GM23248 (cell line): Measurements from ENCODE around the gene BAHCC1. TPM values are rescaled to one million over a fixed set of nuclear protein-coding genes. Genes with fewer than 3 reads are reported as not detected.
A peak's percentile ranks its signal among the peaks of the same experiment; 100 is the strongest.

ENCODE experiments used
- DNase-seq: peaks from one replicate; pipeline ENCODE4 v3.0.0-alpha.2; 2015
- H2AFZ ChIP-seq: fragments of 200-600 bp; sonication (generic); 2 replicates; pipeline ENCODE4 v1.6.1; 2016; ENCODE audit warnings: antibody characterized with exemption
- H3F3A ChIP-seq: fragments of 200-600 bp; sonication (generic); 2 replicates; pipeline ENCODE4 v1.6.1; 2016; ENCODE audit warnings: mild to moderate bottlenecking, antibody characterized with exemption, mixed run types; ENCODE audit not compliant: insufficient read depth
- H3K27ac ChIP-seq: fragments of 200-600 bp; sonication (generic); 2 replicates; pipeline ENCODE4 v1.5.1; 2016; ENCODE audit warnings: mild to moderate bottlenecking
- H3K27me3 ChIP-seq: fragments of 200-600 bp; sonication (generic); replicated peaks from 2 replicates; pipeline ENCODE4 v1.6.1; 2016; ENCODE audit warnings: mild to moderate bottlenecking; ENCODE audit not compliant: insufficient read depth
- H3K36me3 ChIP-seq: fragments of 200-600 bp; sonication (generic); 2 replicates; pipeline ENCODE4 v1.6.1; 2016; ENCODE audit warnings: low read depth, mild to moderate bottlenecking
- H3K4me1 ChIP-seq: fragments of 200-600 bp; sonication (generic); 2 replicates; pipeline ENCODE4 v1.6.1; 2016; ENCODE audit warnings: mild to moderate bottlenecking; ENCODE audit not compliant: insufficient read depth
- H3K4me2 ChIP-seq: fragments of 200-600 bp; sonication (generic); one replicate; pipeline ENCODE4 v1.6.1; 2016; ENCODE audit warnings: mild to moderate bottlenecking; ENCODE audit not compliant: unreplicated experiment
- H3K4me3 ChIP-seq: fragments of 200-600 bp; sonication (generic); 2 replicates; pipeline ENCODE4 v1.5.1; 2016; ENCODE audit warnings: mild to moderate bottlenecking
- H3K79me2 ChIP-seq: fragments of 200-600 bp; sonication (generic); 2 replicates; pipeline ENCODE4 v1.6.1; 2016; ENCODE audit warnings: mild to moderate bottlenecking; ENCODE audit not compliant: insufficient read depth
- H3K9ac ChIP-seq: fragments of 200-600 bp; sonication (generic); 2 replicates; pipeline ENCODE4 v1.6.1; 2016; ENCODE audit warnings: mild to moderate bottlenecking
- H3K9me2 ChIP-seq: fragments of 200-600 bp; sonication (generic); 2 replicates; pipeline ENCODE4 v1.6.1; 2016; ENCODE audit warnings: mixed run types, mild to moderate bottlenecking, moderate library complexity; ENCODE audit not compliant: insufficient read depth
- H3K9me3 ChIP-seq: fragments of 200-600 bp; sonication (generic); one replicate; pipeline ENCODE4 v1.6.1; 2017; ENCODE audit warnings: low read depth
- H4K20me1 ChIP-seq: fragments of 200-600 bp; sonication (generic); 2 replicates; pipeline ENCODE4 v1.6.0; 2016; ENCODE audit not compliant: insufficient read depth
- EZH2 ChIP-seq: fragments of 200-600 bp; sonication (generic); IDR thresholded peaks from 2 replicates; pipeline ENCODE4 v1.6.1; 2018; ENCODE audit warnings: antibody characterized with exemption, mild to moderate bottlenecking; ENCODE audit not compliant: insufficient read depth, poor library complexity, severe bottlenecking
- EZH2phosphoT487 ChIP-seq: fragments of 200-600 bp; sonication (generic); IDR thresholded peaks from 2 replicates; pipeline ENCODE4 v1.6.1; 2018; ENCODE audit warnings: antibody characterized with exemption, moderate library complexity, mild to moderate bottlenecking, low read depth; ENCODE audit not compliant: insufficient read depth
- WGBS, 2 experiments: methylation state at CpG; one replicate each; pipeline ENCODE4 v1.1.6; 2015 to 2017; ENCODE audit warnings: low lambda C conversion rate in 2 of 2, low coverage in 1 of 2; ENCODE audit errors: missing lambda C conversion rate in 2 of 2; 5-methylcytosine and 5-hydroxymethylcytosine counted together
- in situ Hi-C: fragments of 300-500 bp; cut with MboI; formaldehyde crosslinking; loops from 2 replicates; pipeline ENCODE4 v1.15.0; 2020
- polyA plus RNA-seq: library from polyadenylated mRNA; unstranded; fragments of >200 nt; fragmentation: Nextera tagmentation; extraction: Ambion mirVana; gene quantifications from 2 replicates; pipeline ENCODE4 v1.2.1, GENCODE V29; 2016
- total RNA-seq: library from RNA; depleted of rRNA; stranded (reverse); fragments of >200 nt; shearing (Covaris generic); gene quantifications from 2 replicates; pipeline ENCODE4 v1.2.3, GENCODE V29; 2014

The BAHCC1 gene
- total and polyA plus RNA-seq, 2 experiments from 2014 or later = 1.3 to 3.0 TPM

DNA sequence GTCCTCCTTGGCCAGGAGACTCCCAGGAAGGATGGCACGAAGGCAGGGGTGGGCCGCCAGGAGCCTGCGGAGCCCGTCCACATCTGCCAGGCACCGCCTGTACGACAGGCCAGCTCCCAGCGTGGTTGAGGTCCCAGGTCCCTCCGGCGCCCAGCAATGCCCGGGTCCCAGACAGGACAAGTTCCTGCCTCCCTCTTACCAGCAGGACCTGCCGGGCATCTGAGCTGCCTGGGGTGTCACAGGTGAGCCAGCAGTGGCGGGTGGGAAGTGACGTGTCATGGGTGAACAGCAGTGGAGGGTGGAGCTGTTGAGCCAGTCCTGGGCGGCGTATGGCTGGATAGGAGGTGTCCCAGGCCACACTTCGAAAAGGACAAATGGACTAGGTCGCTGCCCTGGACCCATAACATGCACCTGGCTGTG is 15.7 kb upstream of the BAHCC1 start:
- no peaks in the 10 kb centered on the region for H3F3A ChIP-seq
- H3K27me3 ChIP-seq = no peaks in the 10 kb centered on the region
- H3K9ac ChIP-seq = no peak overlapping the region
- WGBS, 2 experiments = 69 to 72% methylated on average over 10 to 17 of the region's 17 CpGs
- H3K4me1 ChIP-seq = no peaks in the 10 kb centered on the region
- H3K9me3 ChIP-seq = no peaks in the 10 kb centered on the region
- in situ Hi-C loops = no loop called here
- no peak overlapping the region for H3K27ac ChIP-seq
- no peak overlapping the region for H2AFZ ChIP-seq
- H3K4me2 ChIP-seq = no peak overlapping the region
- H3K4me3 ChIP-seq = no peak overlapping the region
- no peaks in the 10 kb centered on the region for H3K9me2 ChIP-seq
- no peaks in the 10 kb centered on the region for H4K20me1 ChIP-seq
- H3K79me2 ChIP-seq = no peaks in the 10 kb centered on the region
- peak; percentile 19 for DNase-seq
- H3K36me3 ChIP-seq = no peaks in the 10 kb centered on the region
- no peak for TF ChIP-seq EZH2
- no peak for TF ChIP-seq EZH2phosphoT487

DNA sequence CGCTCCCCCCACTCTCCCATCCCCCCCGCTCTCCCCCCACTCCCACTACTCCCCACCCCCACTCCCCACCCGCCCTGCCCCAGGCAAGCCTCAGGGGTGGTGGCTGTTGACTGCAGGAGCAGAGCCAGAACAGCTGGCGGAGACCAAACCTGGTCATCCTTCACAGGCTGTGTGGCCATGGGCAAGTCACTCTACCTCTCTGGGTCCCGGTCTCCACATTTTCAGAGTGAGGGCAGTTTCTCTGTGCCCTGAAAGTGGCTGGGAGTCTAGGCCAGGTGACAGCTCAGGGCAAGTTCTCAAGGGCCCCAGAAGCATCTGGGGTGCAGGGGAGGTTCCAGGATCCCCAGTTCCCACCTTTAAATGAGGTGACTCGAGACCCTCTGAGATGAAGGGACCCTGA is 15.1 kb upstream of the BAHCC1 start:
- H3K4me3 ChIP-seq = no peak overlapping the region
- no peaks in the 10 kb centered on the region for H3K4me1 ChIP-seq
- H3K36me3 ChIP-seq = no peaks in the 10 kb centered on the region
- no peak overlapping the region for H3K27ac ChIP-seq
- TF ChIP-seq EZH2 (no peak), EZH2phosphoT487 (no peak)
- no peak for DNase-seq
- in situ Hi-C loops = no loop called here
- H3K27me3 ChIP-seq = no peaks in the 10 kb centered on the region
- no peak overlapping the region for H2AFZ ChIP-seq
- H3K4me2 ChIP-seq = no peak overlapping the region
- 68 to 69% methylated on average over 3 to 6 of the region's 6 CpGs for WGBS, 2 experiments
- no peaks in the 10 kb centered on the region for H4K20me1 ChIP-seq
- H3K79me2 ChIP-seq = no peaks in the 10 kb centered on the region
- H3F3A ChIP-seq = no peaks in the 10 kb centered on the region
- no peaks in the 10 kb centered on the region for H3K9me2 ChIP-seq
- H3K9ac ChIP-seq = no peak overlapping the region
- H3K9me3 ChIP-seq = no peaks in the 10 kb centered on the region

DNA sequence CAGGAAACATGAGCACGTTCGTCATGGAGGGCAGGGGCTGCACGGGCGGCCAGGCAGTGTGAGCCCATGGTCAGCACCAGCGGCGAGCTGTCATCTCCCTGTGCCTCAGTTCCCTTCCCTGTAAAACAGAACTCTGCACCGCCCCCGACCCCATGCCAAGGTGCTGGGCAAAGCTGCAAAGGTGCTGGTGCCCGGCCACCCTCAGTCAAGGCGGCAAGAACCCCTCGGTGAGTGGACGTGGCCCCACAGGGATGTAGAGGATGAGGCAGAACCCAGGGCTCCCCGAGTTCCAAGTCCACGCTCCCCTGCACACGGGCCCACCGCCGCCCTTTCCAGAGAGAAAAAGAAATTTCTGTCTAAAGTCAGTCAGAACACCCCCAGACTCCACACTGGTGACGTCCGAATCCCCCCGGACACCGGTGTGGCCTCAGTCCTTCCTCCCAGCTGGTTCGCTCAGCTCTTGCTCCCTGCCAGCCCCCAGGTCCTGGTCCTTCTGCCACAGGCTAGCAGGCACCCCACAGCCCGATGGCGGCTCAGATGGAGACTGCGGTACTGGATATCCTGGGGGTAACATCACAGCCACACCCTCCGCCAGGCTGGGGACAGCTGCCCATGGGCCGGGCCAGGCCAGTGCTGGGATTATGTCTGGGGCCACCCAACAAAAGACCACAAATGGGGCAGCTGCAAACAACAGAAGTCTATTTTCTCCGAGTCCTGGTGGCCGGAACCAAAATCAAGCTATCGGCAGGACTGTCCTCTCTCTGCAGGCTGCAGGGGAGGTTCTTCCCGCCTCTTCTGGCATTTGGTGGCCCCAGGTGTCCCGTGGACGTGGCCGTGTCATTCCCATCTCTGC is 14.4 kb upstream of the BAHCC1 start:
- H3K79me2 ChIP-seq = no peaks in the 10 kb centered on the region
- no peaks in the 10 kb centered on the region for H4K20me1 ChIP-seq
- H3F3A ChIP-seq = peaks cover 6% of the 10 kb centered on the region; the same call in 1 of the 2 replicates
- no peaks in the 10 kb centered on the region for H3K36me3 ChIP-seq
- no peaks in the 10 kb centered on the region for H3K27me3 ChIP-seq
- no peaks in the 10 kb centered on the region for H3K4me1 ChIP-seq
- H3K9me2 ChIP-seq = no peaks in the 10 kb centered on the region
- no peak overlapping the region for H3K27ac ChIP-seq
- no peak for DNase-seq
- H2AFZ ChIP-seq = no peak overlapping the region
- TF ChIP-seq EZH2phosphoT487 (no peak), EZH2 (no peak)
- H3K4me2 ChIP-seq = no peak overlapping the region
- no peaks in the 10 kb centered on the region for H3K9me3 ChIP-seq
- WGBS, 2 experiments = 75 to 78% methylated on average over 34 of the region's 34 CpGs
- in situ Hi-C loops = no loop called here
- H3K9ac ChIP-seq = no peak overlapping the region
- no peak overlapping the region for H3K4me3 ChIP-seq

DNA sequence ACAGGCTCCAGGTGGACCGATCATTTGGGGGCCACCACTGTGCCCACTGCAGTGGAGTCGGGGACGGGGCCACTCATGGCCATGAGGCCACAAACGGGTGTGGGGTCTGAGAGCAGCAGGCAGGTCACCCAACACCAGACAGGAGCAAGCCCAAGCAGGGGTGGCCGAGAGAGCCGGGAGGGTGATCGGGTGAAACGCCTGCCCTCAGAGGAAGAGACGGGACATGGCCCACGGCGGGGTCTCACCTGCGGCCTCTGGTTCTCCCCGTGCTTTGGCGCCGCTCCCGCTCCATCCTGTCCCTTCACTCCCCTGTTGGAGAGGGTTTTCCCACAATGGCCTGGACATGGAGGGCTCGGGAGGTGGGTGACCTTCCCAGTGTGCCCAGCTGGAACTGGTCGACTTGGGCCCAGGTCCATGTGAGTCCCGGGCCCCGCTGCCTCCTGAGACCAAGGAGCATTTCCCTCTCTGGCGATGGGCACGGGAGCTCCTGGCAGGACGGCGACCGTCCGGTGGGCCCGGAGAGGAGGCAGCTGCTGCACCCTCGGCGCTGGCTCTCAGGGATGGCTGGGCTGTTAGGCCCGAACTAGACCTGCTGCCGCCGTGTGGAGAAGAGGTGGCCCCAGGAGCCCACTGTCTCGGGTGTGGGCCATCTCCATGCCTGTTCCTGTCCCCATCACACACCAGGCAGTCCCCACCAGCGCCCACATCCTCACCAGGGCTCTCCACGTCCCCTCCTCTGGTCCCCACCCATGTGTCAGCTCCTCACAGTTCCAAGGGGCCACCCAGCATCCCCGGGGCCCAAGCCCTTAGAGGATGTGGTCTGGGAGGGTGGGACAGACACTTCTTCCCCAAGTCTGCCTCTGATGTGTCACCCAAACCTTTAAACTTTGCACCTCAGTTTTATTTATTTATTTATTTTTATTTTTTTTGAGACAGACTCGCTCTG is 13.4 kb upstream of the BAHCC1 start:
- H3K36me3 ChIP-seq = no peaks in the 10 kb centered on the region
- H3K27me3 ChIP-seq = no peaks in the 10 kb centered on the region
- no peaks in the 10 kb centered on the region for H3K9me3 ChIP-seq
- no peaks in the 10 kb centered on the region for H4K20me1 ChIP-seq
- H3F3A ChIP-seq = peaks cover 9% of the 10 kb centered on the region; the same call in 1 of the 2 replicates
- DNase-seq = no peak
- no peak overlapping the region for H3K9ac ChIP-seq
- H2AFZ ChIP-seq = no peak overlapping the region
- no peaks in the 10 kb centered on the region for H3K4me1 ChIP-seq
- no peak overlapping the region for H3K4me2 ChIP-seq
- H3K9me2 ChIP-seq = no peaks in the 10 kb centered on the region
- TF ChIP-seq EZH2phosphoT487 (no peak), EZH2 (no peak)
- no peaks in the 10 kb centered on the region for H3K79me2 ChIP-seq
- no peak overlapping the region for H3K4me3 ChIP-seq
- WGBS, 2 experiments = 78 to 82% methylated on average over 32 to 34 of the region's 37 CpGs
- H3K27ac ChIP-seq = no peak overlapping the region
- in situ Hi-C loops = no loop called here
